ENCODE measurements around the gene HIRA.
A peak's percentile ranks its signal among the peaks of the same experiment; 100 is the strongest.
"Not testable (repeated sequence)": the region's sequence is repeated elsewhere in the genome, so short reads cannot be mapped to it uniquely, and the experiment has no call there.

Gene HIRA

DNA sequence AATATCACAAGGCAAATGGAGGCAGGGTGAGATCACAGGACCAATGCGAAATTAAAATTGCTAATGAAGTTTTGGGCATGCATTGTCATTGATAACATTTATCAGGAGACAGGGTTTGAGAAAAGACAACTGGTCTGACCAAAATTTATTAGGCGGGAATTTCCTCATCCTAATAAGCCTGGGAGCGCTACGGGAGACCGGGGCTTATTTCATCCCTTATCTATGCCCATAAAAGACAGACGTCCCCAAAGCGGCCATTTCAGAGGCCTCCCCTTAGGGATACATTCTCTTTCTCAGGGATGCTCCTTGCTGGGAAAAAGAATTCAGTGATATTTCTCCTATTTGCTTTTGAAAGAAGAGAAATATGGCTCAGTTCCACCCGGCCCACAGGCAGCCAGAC lies 111.4 kb downstream of the HIRA start:
- not testable (repeated sequence) for H3K9ac ChIP-seq (ENCODE audit: low read depth, low read length); H3K27ac ChIP-seq (ENCODE audit: low read length); H3K4me3 ChIP-seq (ENCODE audit: low read length); H3K36me3 ChIP-seq (ENCODE audit: insufficient read depth, low read depth, low read length); H3K27me3 ChIP-seq (ENCODE audit: insufficient read depth, low read length); H3K4me1 ChIP-seq (ENCODE audit: insufficient read depth, low read length)
- H3K9me3 ChIP-seq (ENCODE audit: insufficient read depth, low read depth, low read length), result peaks cover 45% of the 10 kb centered on the region

DNA sequence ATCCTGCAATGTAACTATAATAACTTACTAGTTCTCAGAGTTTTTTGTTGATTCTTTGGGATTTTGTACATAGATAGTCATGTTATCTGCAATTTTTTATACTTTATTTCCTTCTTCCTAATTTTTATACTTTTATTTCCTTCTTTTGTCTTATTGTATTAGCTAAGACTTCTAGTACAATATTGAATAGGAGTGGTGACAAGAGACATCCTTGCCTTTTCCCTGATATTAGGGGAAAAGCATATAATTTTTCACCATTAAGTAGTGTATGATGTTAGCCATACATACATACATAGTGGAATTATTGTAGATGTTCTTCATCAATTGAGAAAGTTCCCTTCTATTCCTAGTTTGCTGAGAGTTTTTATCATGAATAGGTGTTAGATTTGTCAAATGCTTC lies 112.3 kb downstream of the HIRA start:
- no peaks in the 10 kb centered on the region for H3K27me3 ChIP-seq (ENCODE audit: insufficient read depth, low read length)
- H3K9me3 ChIP-seq (ENCODE audit: insufficient read depth, low read depth, low read length), result peaks cover 46% of the 10 kb centered on the region
- H3K36me3 ChIP-seq (ENCODE audit: insufficient read depth, low read depth, low read length), result no peaks in the 10 kb centered on the region
- no peak overlapping the region for H3K4me3 ChIP-seq (ENCODE audit: low read length)
- H3K9ac ChIP-seq (ENCODE audit: low read depth, low read length), result no peak overlapping the region
- no peaks in the 10 kb centered on the region for H3K4me1 ChIP-seq (ENCODE audit: insufficient read depth, low read length)
- H3K27ac ChIP-seq (ENCODE audit: low read length), result no peak overlapping the region

DNA sequence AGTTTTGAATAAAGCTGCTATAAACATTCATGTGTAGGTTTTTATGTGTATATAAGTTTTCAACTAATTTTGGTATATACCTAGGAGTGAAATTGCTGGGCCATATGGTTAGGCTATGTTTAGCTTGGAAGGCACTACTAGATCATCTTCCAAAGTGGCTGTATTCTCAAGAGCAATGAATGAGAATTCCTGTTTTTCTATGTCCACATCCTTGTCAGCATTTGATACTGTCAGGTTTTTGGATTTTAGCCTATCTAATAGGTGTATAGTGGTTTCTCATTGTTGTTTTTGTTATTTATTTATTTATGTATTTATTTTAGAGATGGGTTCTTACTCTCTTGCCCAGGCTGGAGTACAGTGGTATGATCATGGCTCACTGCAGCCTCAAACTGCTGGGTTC lies 113.7 kb downstream of the HIRA start:
- H3K36me3 ChIP-seq (ENCODE audit: insufficient read depth, low read depth, low read length), result no peaks in the 10 kb centered on the region
- no peak overlapping the region for H3K9ac ChIP-seq (ENCODE audit: low read depth, low read length)
- peaks cover 48% of the 10 kb centered on the region for H3K9me3 ChIP-seq (ENCODE audit: insufficient read depth, low read depth, low read length)

DNA sequence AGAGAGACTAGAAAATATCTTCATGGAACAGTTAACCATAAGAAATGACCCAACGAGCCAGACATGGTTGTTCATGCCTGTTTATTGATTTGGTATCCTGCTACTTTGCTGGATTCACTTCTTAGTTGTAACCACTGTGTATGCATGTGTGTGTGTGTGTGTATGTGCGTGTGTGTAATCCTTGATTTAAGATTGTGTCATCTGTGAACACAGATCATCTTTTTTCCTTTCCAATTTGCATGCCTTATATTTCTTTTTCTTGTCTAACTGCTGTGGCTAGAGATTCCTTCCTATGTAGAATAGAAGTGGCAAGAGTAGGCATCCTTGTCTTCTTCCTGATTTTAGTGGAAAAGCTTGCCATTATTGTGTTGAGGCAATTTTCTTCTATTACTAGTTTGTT lies 123.7 kb downstream of the HIRA start:
- Histone ChIP-seq H3K9me3 (ENCODE audit: insufficient read depth, low read depth, low read length) (no peaks in the 10 kb centered on the region), H3K27me3 (ENCODE audit: insufficient read depth, low read length) (no peaks in the 10 kb centered on the region), H3K36me3 (ENCODE audit: insufficient read depth, low read depth, low read length) (no peaks in the 10 kb centered on the region), H3K27ac (ENCODE audit: low read length) (no peak overlapping the region), H3K9ac (ENCODE audit: low read depth, low read length) (no peak overlapping the region), H3K4me1 (ENCODE audit: insufficient read depth, low read length) (no peaks in the 10 kb centered on the region), H3K4me3 (ENCODE audit: low read length) (no peak overlapping the region)

More for the DNA sequence above, 113.7 kb downstream of the HIRA start:
- Histone ChIP-seq H3K27me3 (ENCODE audit: insufficient read depth, low read length) (no peaks in the 10 kb centered on the region), H3K4me3 (ENCODE audit: low read length) (no peak overlapping the region), H3K27ac (ENCODE audit: low read length) (no peak overlapping the region), H3K4me1 (ENCODE audit: insufficient read depth, low read length) (no peaks in the 10 kb centered on the region)

DNA sequence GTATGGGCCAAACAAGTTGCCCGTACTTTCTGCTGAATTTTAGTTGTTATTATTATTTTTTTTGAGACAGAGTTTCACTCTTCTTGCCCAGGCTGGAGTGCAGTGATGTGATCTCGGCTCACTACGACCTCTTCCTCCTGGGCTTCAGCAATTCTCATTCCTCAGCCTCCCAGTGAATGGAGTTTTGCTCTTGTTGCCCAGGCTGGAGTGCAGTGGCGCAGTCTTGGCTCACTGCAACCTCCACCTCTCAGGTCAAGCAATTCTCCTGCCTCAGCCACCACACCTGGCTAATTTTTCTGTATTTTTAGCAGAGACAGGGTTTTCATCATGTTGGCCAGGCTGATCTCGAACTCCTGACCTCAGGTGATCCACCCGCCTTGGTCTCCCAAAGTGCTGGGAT lies 125.0 kb downstream of the HIRA start:
- H3K36me3 ChIP-seq (ENCODE audit: insufficient read depth, low read depth, low read length); H3K4me1 ChIP-seq (ENCODE audit: insufficient read depth, low read length); H3K9ac ChIP-seq (ENCODE audit: low read depth, low read length); H3K9me3 ChIP-seq (ENCODE audit: insufficient read depth, low read depth, low read length); H3K27me3 ChIP-seq (ENCODE audit: insufficient read depth, low read length); H3K27ac ChIP-seq (ENCODE audit: low read length); H3K4me3 ChIP-seq (ENCODE audit: low read length): not testable (repeated sequence)

DNA sequence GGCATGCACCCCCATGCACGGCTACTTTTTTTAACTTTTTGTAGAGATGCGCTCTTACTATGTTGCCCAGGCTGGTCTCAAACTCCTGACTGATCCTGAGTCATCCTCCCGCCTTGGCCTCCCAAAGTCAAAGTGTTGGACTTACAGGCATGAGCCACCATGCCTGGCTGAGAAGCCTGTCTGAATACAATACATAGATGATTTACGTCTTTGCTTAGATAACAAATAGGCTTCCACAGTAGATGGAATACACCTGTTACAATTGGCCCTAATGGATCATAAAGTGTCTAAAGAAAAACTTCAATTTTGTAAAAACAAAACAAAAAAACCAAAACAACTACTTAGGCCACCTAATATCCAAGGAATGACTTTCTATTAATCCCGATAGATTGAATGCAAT lies 127.0 kb downstream of the HIRA start:
- Histone ChIP-seq H3K9ac (ENCODE audit: low read depth, low read length) (no peak overlapping the region), H3K27me3 (ENCODE audit: insufficient read depth, low read length) (no peaks in the 10 kb centered on the region), H3K27ac (ENCODE audit: low read length) (no peak overlapping the region)

DNA sequence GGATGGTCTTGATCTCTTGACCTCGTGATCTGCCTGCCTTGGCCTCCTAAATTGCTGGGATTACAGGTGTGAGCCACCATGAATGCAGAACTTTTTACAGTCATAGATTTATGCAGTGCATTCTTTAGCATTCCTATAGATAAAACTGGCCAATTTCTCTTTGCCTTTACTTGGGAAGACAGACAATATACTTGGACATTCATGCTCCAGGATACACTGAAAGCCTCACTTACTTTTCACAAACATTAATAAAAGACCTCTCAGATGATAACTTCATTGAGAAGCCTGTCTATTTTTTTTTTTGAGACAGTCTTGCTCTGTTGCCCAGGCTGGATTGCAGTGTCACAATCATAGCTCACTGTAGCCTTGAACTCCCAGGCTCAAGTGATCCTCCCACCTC lies 127.7 kb downstream of the HIRA start:
- Histone ChIP-seq H3K27me3 (ENCODE audit: insufficient read depth, low read length) (no peaks in the 10 kb centered on the region), H3K4me1 (ENCODE audit: insufficient read depth, low read length) (no peaks in the 10 kb centered on the region), H3K4me3 (ENCODE audit: low read length) (no peak overlapping the region), H3K27ac (ENCODE audit: low read length) (no peak overlapping the region), H3K36me3 (ENCODE audit: insufficient read depth, low read depth, low read length) (no peaks in the 10 kb centered on the region), H3K9ac (ENCODE audit: low read depth, low read length) (no peak overlapping the region), H3K9me3 (ENCODE audit: insufficient read depth, low read depth, low read length) (no peaks in the 10 kb centered on the region)

More for the DNA sequence above, 127.0 kb downstream of the HIRA start:
- H3K4me3 ChIP-seq (ENCODE audit: low read length), result no peak overlapping the region
- no peaks in the 10 kb centered on the region for H3K9me3 ChIP-seq (ENCODE audit: insufficient read depth, low read depth, low read length)
- no peaks in the 10 kb centered on the region for H3K4me1 ChIP-seq (ENCODE audit: insufficient read depth, low read length)
- no peaks in the 10 kb centered on the region for H3K36me3 ChIP-seq (ENCODE audit: insufficient read depth, low read depth, low read length)

DNA sequence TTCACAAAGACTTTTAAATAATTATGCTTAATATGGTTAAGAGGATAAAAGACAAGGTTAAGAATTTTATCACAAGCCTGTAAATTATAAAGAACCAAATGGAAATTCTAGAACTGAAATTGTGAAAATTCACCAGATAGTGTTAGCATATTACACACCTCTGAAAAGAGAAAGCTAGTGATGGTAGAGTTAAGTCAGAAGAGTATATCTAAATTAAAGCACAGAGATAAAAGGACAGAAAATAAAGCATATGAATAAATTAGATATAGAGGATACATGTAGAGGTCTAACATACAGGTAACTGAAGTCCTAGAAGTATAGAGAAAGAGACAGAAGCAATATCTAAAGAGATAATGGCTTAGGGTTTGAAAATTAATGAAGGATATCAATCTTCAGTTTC lies 135.8 kb downstream of the HIRA start:
- Histone ChIP-seq H3K4me3 (ENCODE audit: low read length) (no peak overlapping the region), H3K27me3 (ENCODE audit: insufficient read depth, low read length) (peaks cover 14% of the 10 kb centered on the region), H3K9ac (ENCODE audit: low read depth, low read length) (no peak overlapping the region), H3K27ac (ENCODE audit: low read length) (no peak overlapping the region), H3K36me3 (ENCODE audit: insufficient read depth, low read depth, low read length) (no peaks in the 10 kb centered on the region), H3K4me1 (ENCODE audit: insufficient read depth, low read length) (no peaks in the 10 kb centered on the region), H3K9me3 (ENCODE audit: insufficient read depth, low read depth, low read length) (no peaks in the 10 kb centered on the region)

DNA sequence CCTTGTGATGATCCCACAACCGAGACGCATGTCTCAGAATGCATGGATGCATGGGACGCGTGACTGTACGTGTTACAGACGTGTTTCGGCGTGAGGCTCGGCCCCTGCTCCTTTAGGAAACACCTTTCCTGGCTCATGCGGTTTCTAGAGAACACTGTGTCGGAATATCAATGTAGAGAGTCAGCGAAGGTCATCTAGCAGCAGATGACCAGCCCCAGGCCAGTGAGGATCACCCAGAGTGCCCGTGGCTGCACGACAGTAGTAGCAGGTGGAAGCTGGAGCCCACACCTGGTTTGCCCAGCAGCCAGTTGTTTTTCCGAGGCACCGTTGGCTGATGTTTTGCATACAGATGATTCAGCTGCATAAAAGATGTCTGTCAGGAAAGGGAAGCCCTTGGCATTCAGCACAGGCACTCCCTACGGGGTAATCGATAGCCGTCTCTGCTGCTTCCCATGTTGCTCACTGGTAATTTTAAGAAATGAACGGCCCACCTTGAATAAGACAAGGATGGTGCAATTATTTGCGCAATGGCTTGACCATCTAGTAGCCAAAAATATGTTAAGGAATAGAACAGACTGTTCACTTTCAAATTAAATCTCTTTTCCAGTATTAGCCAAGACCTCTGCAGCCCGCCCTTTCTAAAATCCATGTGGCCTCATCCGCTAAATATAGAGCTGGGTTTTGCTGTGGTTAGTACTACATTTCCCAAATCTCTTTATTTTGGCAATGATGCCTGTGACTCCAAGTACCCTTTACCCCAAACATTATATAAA lies 138.9 kb downstream of the HIRA start:
- H3K27ac ChIP-seq (ENCODE audit: low read length), result no peak overlapping the region
- H3K36me3 ChIP-seq (ENCODE audit: insufficient read depth, low read depth, low read length), result 0 out of 2 replicates have a peak, but pooled peaks cover 6% of the 10 kb centered on the region
- H3K4me1 ChIP-seq (ENCODE audit: insufficient read depth, low read length), result peaks cover 6% of the 10 kb centered on the region
- peak overlapping the region; percentile 75; the same call in 1 of the 2 replicates for H3K9ac ChIP-seq (ENCODE audit: low read depth, low read length)
- peaks cover 27% of the 10 kb centered on the region for H3K27me3 ChIP-seq (ENCODE audit: insufficient read depth, low read length)
- peak overlapping the region; percentile 83 for H3K4me3 ChIP-seq (ENCODE audit: low read length)
- H3K9me3 ChIP-seq (ENCODE audit: insufficient read depth, low read depth, low read length), result no peaks in the 10 kb centered on the region

DNA sequence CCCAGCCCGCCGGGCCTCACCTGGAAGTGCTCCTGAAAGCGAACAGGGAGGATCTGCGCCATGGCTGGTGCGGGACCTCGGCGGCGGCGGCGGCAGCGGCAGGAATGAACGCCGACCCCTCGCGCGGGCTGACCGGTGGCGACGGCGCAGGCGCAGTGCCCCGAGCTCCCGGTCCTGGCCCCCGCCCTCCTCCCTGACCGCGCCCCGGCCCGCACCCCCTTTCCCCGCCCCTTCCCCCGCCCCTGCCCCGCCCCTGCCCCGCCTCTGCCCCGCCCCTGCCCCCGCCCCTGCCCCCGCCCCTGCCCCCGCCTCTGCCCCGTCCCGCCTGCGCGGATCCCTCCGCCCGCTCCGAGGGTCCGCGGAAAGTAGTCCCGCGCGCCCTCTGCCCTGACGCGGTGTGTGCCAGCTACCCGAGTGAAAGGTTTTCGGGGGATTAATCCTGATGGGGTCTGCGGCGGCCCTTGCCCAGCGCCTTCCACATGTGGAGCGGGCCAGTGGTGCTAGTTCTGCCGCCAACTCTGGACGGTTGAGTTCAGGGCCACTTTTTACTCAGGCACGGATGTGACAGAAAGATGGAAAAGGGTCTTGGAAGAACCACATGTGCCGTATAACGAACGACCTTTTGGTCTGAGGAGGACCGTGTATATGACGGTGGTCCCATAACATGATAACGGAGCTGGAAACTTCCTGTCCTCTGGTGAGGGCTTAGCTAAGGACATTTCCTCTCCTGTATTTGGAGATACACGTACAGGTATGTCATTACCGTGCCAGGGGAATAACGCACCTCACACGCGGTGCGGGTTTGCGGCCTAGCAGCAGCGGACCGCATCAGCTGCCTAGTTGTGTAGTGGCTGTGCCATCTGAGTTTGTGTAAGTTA lies 139.7 kb downstream of the HIRA start, which contains the start of gene CLTCL1:
CLTCL1 (minus strand) TSS at position 140 of the 878 bp plus-strand sequence; CDS start at position 62, 78 bp downstream.
- Histone ChIP-seq H3K36me3 (ENCODE audit: insufficient read depth, low read depth, low read length) (0 out of 2 replicates have a peak, but pooled peaks cover 6% of the 10 kb centered on the region), H3K9ac (ENCODE audit: low read depth, low read length) (peak within 1 kb of the TSS; percentile 75; the same call in 1 of the 2 replicates), H3K4me1 (ENCODE audit: insufficient read depth, low read length) (peaks cover 14% of the 10 kb centered on the region), H3K27ac (ENCODE audit: low read length) (no peak within 1 kb of the TSS), H3K4me3 (ENCODE audit: low read length) (peak within 1 kb of the TSS; percentile 85), H3K9me3 (ENCODE audit: insufficient read depth, low read depth, low read length) (no peaks in the 10 kb centered on the region), H3K27me3 (ENCODE audit: insufficient read depth, low read length) (peaks cover 27% of the 10 kb centered on the region)

DNA sequence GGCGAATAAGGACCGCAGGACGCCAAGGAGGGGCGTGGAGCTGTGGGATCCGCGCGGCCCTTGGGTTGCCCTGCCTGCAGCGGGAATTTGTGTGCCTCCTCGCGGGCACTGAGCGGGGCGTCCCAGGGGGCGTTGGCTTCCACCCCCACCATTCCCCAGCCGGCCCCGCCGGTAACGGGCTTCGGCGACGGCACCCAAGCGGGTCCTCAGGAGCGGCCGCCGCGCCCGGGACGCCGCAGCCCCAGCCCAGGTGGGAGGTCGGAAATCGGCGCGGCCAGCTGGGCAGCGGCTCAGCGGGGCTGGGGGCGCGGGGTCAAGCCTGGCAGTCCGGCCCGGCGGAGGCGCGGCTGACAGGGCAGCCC lies 140.3 kb downstream of the HIRA start:
- Histone ChIP-seq H3K27ac (ENCODE audit: low read length) (no peak overlapping the region), H3K36me3 (ENCODE audit: insufficient read depth, low read depth, low read length) (0 out of 2 replicates have a peak, but pooled peaks cover 6% of the 10 kb centered on the region), H3K9me3 (ENCODE audit: insufficient read depth, low read depth, low read length) (no peaks in the 10 kb centered on the region), H3K27me3 (ENCODE audit: insufficient read depth, low read length) (peaks cover 27% of the 10 kb centered on the region), H3K4me3 (ENCODE audit: low read length) (peak overlapping the region; percentile 85), H3K4me1 (ENCODE audit: insufficient read depth, low read length) (peaks cover 20% of the 10 kb centered on the region), H3K9ac (ENCODE audit: low read depth, low read length) (peak overlapping the region; percentile 67; the same call in 1 of the 2 replicates)

Data from iPS-20b (cell line).